ENCODE data around the gene FLYWCH2. TPM values are rescaled to one million over a fixed set of nuclear protein-coding genes. Genes with fewer than 3 reads are reported as not detected.
"Not testable (repeated sequence)": the region's sequence is repeated elsewhere in the genome, so short reads cannot be mapped to it uniquely, and the experiment has no call there.

FLYWCH2 gene
- total RNA-seq, 1 donor from 2014 or later = 39.9 TPM

- DNase-seq (ENCODE audit: low read depth) = peak; percentile 63
Measured at GRCh38 chr16:2912330-2913199, 29.6 kb downstream of the FLYWCH2 start.

- no peak for DNase-seq (ENCODE audit: low read depth)
Measured at GRCh38 chr16:2913603-2914002, 30.6 kb downstream of the FLYWCH2 start.

- DNase-seq (ENCODE audit: low read depth) = no peak
Measured at GRCh38 chr16:2914233-2914632, 31.2 kb downstream of the FLYWCH2 start.

- no peak for DNase-seq (ENCODE audit: low read depth)
Measured at GRCh38 chr16:2915196-2915929, 32.3 kb downstream of the FLYWCH2 start.

GRCh38 chr16:2919511-2920255, 36.7 kb downstream of the FLYWCH2 start:
- DNase-seq (ENCODE audit: low read depth) = peak; percentile 58

GRCh38 chr16:2923481-2923880, 40.5 kb downstream of the FLYWCH2 start:
- DNase-seq (ENCODE audit: low read depth) = no peak

- no peak for DNase-seq (ENCODE audit: low read depth)
Measured at GRCh38 chr16:2924901-2925755, 42.1 kb downstream of the FLYWCH2 start.

- no peak for DNase-seq (ENCODE audit: low read depth)
Measured at GRCh38 chr16:2925951-2926649, 43.1 kb downstream of the FLYWCH2 start.

- no peak for DNase-seq (ENCODE audit: low read depth)
Measured at GRCh38 chr16:2926650-2926999, 43.6 kb downstream of the FLYWCH2 start.

GRCh38 chr16:2927010-2927646, 44.1 kb downstream of the FLYWCH2 start:
- DNase-seq (ENCODE audit: low read depth) = peak; percentile 65

GRCh38 chr16:2928151-2928550, 45.1 kb downstream of the FLYWCH2 start:
- DNase-seq (ENCODE audit: low read depth) = not testable (repeated sequence)

- DNase-seq (ENCODE audit: low read depth) = no peak
Measured at GRCh38 chr16:2928796-2929195, 45.8 kb downstream of the FLYWCH2 start.

- no peak for DNase-seq (ENCODE audit: low read depth)
Measured at GRCh38 chr16:2929693-2930092, 46.7 kb downstream of the FLYWCH2 start.

- no peak for DNase-seq (ENCODE audit: low read depth)
Measured at GRCh38 chr16:2930236-2930635, 47.2 kb downstream of the FLYWCH2 start.

- DNase-seq (ENCODE audit: low read depth) = not testable (repeated sequence)
Measured at GRCh38 chr16:2931231-2931914, 48.4 kb downstream of the FLYWCH2 start.

- DNase-seq (ENCODE audit: low read depth) = no peak
Measured at GRCh38 chr16:2933136-2933535, 50.1 kb downstream of the FLYWCH2 start.

GRCh38 chr16:2933701-2934100, 50.7 kb downstream of the FLYWCH2 start:
- DNase-seq (ENCODE audit: low read depth) = no peak

- no peak for DNase-seq (ENCODE audit: low read depth)
Measured at GRCh38 chr16:2934450-2934849, 51.4 kb downstream of the FLYWCH2 start.

- no peak for DNase-seq (ENCODE audit: low read depth)
Measured at GRCh38 chr16:2936436-2937011, 53.5 kb downstream of the FLYWCH2 start.

Data from renal cortical epithelial cell (primary cell).